A549 treated with RU486 at 1 μM for 4 hours (cell line): ENCODE results near the gene ZNF276. TPM values are rescaled to one million over a fixed set of nuclear protein-coding genes. Genes with fewer than 3 reads are reported as not detected.

Experiments used
- total RNA-seq: library from RNA; stranded (reverse); fragments of 200-300 nt; extraction: Qiagen RNA extraction; gene quantifications from 5 replicates; pipeline ENCODE4 v1.2.3, GENCODE V29; 2022; ENCODE audit warnings: low read depth

The ZNF276 gene, protein sequence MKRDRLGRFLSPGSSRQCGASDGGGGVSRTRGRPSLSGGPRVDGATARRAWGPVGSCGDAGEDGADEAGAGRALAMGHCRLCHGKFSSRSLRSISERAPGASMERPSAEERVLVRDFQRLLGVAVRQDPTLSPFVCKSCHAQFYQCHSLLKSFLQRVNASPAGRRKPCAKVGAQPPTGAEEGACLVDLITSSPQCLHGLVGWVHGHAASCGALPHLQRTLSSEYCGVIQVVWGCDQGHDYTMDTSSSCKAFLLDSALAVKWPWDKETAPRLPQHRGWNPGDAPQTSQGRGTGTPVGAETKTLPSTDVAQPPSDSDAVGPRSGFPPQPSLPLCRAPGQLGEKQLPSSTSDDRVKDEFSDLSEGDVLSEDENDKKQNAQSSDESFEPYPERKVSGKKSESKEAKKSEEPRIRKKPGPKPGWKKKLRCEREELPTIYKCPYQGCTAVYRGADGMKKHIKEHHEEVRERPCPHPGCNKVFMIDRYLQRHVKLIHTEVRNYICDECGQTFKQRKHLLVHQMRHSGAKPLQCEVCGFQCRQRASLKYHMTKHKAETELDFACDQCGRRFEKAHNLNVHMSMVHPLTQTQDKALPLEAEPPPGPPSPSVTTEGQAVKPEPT
- total RNA-seq: 13.9 to 17.2 TPM (median 14.6 TPM) in 5 replicates

DNA sequence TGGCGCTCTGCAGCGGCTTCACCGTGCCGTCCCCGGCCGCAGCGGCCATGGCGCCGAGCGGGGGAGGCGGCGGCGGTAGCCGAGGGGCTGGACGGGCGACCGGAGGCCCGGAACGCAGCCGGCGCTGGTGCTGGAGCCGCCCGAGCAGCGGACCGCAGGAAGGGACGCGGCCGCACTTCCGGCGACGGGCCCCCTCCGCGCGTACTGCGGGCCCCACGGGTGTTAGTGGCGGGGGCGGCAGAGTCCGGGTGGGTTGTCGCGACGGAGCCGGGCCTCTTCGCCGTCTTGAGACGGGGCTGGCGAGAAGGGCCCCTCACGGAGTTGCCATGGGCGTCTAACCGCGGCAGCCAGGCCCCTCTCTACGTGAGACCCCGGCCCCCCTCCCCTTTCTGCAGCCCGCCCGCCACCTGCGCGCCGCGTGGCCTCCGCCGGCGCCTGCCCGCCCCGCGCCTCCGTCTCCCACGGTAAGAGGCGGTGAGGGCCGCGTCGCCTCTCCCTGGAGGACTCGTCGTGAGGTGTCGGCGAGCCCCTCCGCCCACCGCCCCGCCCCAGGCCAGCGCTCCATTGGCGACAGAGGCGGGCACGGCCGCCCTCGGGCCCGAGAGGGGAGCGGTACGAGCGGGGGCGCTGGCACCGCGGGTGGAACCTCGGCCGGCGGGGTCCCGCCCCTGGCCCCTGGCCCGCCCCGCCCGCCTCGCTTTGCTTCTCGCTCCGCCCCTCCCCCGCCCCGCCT is at the start of gene ZNF276, which contains the start of gene VPS9D1:
TSS of gene ZNF276 (plus strand) at position 725 of the 733 bp plus-strand sequence. CDS start 104 bp downstream, outside the sequence.
TSS of gene VPS9D1 (minus strand) at position 86 of the 733 bp plus-strand sequence. CDS start at position 49, 37 bp downstream.

DNA sequence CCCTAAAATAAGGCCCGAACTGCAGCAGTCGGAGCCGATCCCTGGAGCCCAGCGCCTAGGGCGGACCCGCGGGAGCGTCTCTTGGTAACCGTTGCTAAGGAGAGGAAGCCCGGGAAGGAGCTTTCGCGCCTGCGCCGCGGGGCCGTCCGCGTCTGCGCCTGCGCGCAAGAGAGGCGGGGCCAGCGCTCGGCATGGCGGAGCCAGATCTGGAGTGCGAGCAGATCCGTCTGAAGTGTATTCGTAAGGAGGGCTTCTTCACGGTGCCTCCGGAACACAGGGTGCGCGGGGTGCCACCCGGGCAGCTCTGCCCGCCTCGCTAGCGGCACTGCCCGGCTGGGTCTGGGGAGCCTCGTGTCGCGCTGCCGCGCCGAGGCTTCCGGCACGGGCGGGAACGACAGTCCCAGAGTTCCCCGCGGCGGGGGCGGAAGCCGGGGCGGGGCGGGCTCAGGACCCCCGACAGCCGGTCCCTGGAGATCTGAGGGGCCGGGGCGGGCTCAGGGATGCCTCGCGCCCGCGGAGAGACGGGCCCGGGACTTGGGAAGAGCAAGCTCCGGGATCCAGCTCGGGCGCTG is 34.7 kb upstream of the ZNF276 start, which contains the start of gene CDK10:
TSS of gene CDK10 (plus strand) at position 170 of the 572 bp plus-strand sequence. CDS start at position 192, 22 bp downstream.

DNA sequence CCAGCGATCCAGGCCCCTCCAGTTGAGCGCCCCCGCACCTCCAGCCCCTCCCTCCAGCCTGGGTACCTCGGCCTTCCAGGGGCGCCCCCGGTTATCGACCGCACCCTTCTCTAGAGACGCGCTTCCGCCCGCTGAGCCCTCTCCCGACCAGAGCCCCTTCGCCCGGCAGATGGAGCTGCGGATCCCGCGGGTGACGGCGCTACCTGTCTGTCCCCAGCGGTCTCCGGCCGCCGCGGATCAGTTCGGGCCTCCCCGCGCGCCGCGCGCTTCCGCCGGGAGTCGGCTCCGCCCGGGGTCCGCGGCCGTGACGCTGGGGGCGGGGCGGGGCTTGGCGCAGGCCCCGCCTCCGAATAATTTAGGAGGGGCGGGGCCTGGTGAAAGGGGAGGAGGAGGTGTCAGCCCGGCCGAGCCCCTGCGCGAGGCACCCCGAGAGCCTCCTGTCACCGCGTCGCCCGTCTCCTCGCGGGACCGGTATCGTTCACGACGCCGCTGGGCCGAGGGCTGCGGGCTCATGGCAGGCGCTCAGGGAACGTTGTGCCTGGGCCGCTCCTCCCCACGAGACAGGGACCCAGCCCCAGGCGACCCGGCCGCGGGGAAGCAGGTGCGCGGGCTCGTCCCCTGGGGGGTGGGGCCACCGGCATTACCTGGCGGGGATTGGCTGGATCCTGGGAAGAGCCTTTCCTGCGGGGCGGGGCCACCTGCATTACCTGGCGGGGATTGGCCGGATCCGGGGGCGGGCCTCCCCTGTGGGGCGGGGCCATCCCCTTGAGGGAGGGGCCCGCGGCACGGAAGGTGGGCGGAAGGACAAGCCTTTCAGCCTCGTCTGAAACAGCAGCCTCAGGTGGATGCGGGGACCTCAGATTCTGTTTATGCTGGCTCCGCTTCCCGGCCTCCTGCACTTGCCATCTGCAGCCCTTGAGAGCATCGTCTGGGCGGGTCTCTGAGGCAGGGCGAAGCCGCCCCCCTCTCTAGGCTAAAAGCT is 19.6 kb upstream of the ZNF276 start, which contains the start of gene SPATA2L:
TSS of gene SPATA2L (minus strand) at position 281 of the 982 bp plus-strand sequence. CDS start 473 bp downstream, outside the sequence.

Other genes with a start within 250 kb of the ZNF276 start
- 71.7 to 98.4 TPM (median 93.6 TPM) in 5 replicates for gene ANKRD11, start 231.0 kb upstream of the ZNF276 start, total RNA-seq
- 74.2 to 89.5 TPM (median 86.0 TPM) in 5 replicates for gene SPG7, start 213.1 kb upstream of the ZNF276 start, total RNA-seq
- gene RPL13, start 160.9 kb upstream of the ZNF276 start, total RNA-seq: 3,368 to 4,411 TPM (median 4,353 TPM) in 5 replicates
- 41.6 to 67.2 TPM (median 63.9 TPM) in 5 replicates for gene CPNE7, start 145.8 kb upstream of the ZNF276 start, total RNA-seq
- gene DPEP1, start 107.9 kb upstream of the ZNF276 start, total RNA-seq: 0.31 to 0.90 TPM (median 0.73 TPM) in 5 replicates
- 82.5 to 103 TPM (median 93.8 TPM) in 5 replicates for gene CHMP1A, start 63.8 kb upstream of the ZNF276 start, total RNA-seq
- gene SPATA33, start 63.7 kb upstream of the ZNF276 start, total RNA-seq: 13.4 to 20.2 TPM (median 16.2 TPM) in 5 replicates
- gene CDK10, start 34.8 kb upstream of the ZNF276 start, total RNA-seq: 36.5 to 50.8 TPM (median 48.9 TPM) in 5 replicates
- 7.7 to 12.8 TPM (median 11.0 TPM) in 5 replicates for gene SPATA2L, start 19.8 kb upstream of the ZNF276 start, total RNA-seq
- gene VPS9D1, start 639 bp upstream of the ZNF276 start, total RNA-seq: 2.3 to 5.1 TPM (median 3.9 TPM) in 5 replicates
- 29.1 to 35.8 TPM (median 34.7 TPM) in 5 replicates for gene FANCA, start 95.1 kb downstream of the ZNF276 start, total RNA-seq
- gene SPIRE2, start 106.9 kb downstream of the ZNF276 start, total RNA-seq: 5.4 to 8.4 TPM (median 8.2 TPM) in 5 replicates
- 67.7 to 79.8 TPM (median 70.7 TPM) in 5 replicates for gene TCF25, start 152.1 kb downstream of the ZNF276 start, total RNA-seq
- 3.8 to 8.5 TPM (median 7.2 TPM) in 5 replicates for gene MC1R, start 197.3 kb downstream of the ZNF276 start, total RNA-seq
- 167 to 245 TPM (median 212 TPM) in 5 replicates for gene TUBB3, start 201.8 kb downstream of the ZNF276 start, total RNA-seq
- gene DEF8, start 227.2 kb downstream of the ZNF276 start, total RNA-seq: 81.0 to 112 TPM (median 105 TPM) in 5 replicates